HepG2 (cell line): Measurements from ENCODE around the gene SCRT2. TPM values are rescaled to one million over a fixed set of nuclear protein-coding genes. Genes with fewer than 3 reads are reported as not detected.

Experiments
- BRCA1 ChIP-seq: sonication (generic); formaldehyde crosslinking; IDR thresholded peaks from 2 replicates; pipeline ENCODE4 v1.4.0; 2020; ENCODE audit warnings: missing genetic modification reagents
- CAMTA2 ChIP-seq: sonication (generic); formaldehyde crosslinking; IDR thresholded peaks from 2 replicates; pipeline ENCODE4 v1.4.0; 2020; ENCODE audit warnings: mild to moderate bottlenecking, missing genetic modification reagents, borderline replicate concordance
- CENPX ChIP-seq: sonication (generic); formaldehyde crosslinking; IDR thresholded peaks from 2 replicates; pipeline ENCODE4 v1.9.0; 2021; ENCODE audit warnings: mild to moderate bottlenecking, missing genetic modification reagents, moderate library complexity
- GPN1 ChIP-seq: sonication (generic); formaldehyde crosslinking; IDR thresholded peaks from 2 replicates; pipeline ENCODE4 v1.5.1; 2020; ENCODE audit warnings: missing genetic modification reagents, borderline replicate concordance
- MIER2 ChIP-seq: IDR thresholded peaks from 2 replicates; pipeline ENCODE4 v1.6.1; 2016; ENCODE audit warnings: missing biosample characterization, missing genetic modification reagents
- RARG ChIP-seq: sonication (generic); formaldehyde crosslinking; IDR thresholded peaks from 2 replicates; pipeline ENCODE4 v1.4.0; 2020; ENCODE audit warnings: low read depth, mild to moderate bottlenecking, missing genetic modification reagents
- SIX4 ChIP-seq: sonication (generic); formaldehyde crosslinking; IDR thresholded peaks from 2 replicates; pipeline ENCODE4 v1.4.0; 2020; ENCODE audit warnings: missing genetic modification reagents
- SP2 ChIP-seq: sonication (generic); formaldehyde crosslinking; IDR thresholded peaks from 2 replicates; pipeline ENCODE4 v1.5.1; 2020; ENCODE audit warnings: mild to moderate bottlenecking, missing genetic modification reagents
- TFDP1 ChIP-seq: IDR thresholded peaks from 2 replicates; pipeline ENCODE4 v1.6.1; 2016; ENCODE audit warnings: missing compliant biosample characterization, missing genetic modification reagents, borderline replicate concordance
- ZKSCAN8 ChIP-seq: IDR thresholded peaks from 2 replicates; pipeline ENCODE4 v1.6.1; 2016; ENCODE audit warnings: borderline replicate concordance, missing genetic modification reagents, missing compliant biosample characterization
- ZNF207 ChIP-seq: fragments of 450-650 bp; IDR thresholded peaks from 2 replicates; pipeline ENCODE4 v1.6.1; 2016; ENCODE audit warnings: antibody characterized with exemption, borderline replicate concordance
- ZNF264 ChIP-seq: sonication (generic); formaldehyde crosslinking; IDR thresholded peaks from 2 replicates; pipeline ENCODE4 v1.4.0; 2020; ENCODE audit warnings: missing genetic modification reagents
- ZNF615 ChIP-seq: sonication (generic); formaldehyde crosslinking; IDR thresholded peaks from 2 replicates; pipeline ENCODE4 v1.5.0; 2020; ENCODE audit warnings: mild to moderate bottlenecking, missing genetic modification reagents, borderline replicate concordance
- ZNF878 ChIP-seq: sonication (generic); formaldehyde crosslinking; IDR thresholded peaks from 2 replicates; pipeline ENCODE4 v1.8.1; 2023; ENCODE audit warnings: mild to moderate bottlenecking, missing genetic modification reagents, moderate library complexity
- polyA plus RNA-seq, 8 experiments: library from polyadenylated mRNA; depleted of rRNA in 3 of 8; stranded (reverse) in 7 of 8; unstranded in 1 of 8; fragments of >200 nt; fragmentation: Illumina TruSeq in 4 of 8; extraction: Trizol in 4 of 8; gene quantifications; 2 replicates each; pipeline versions ENCODE4 v1.2.1 to v1.2.3, GENCODE V29; 2011 to 2016; ENCODE audit warnings: low read depth in 4 of 8, missing spikeins in 1 of 8, mixed read lengths in 1 of 8; ENCODE audit not compliant: insufficient read depth in 1 of 8
- total RNA-seq, 5 experiments: library from RNA; depleted of rRNA; stranded (reverse); fragments of >200 nt; fragmentation: Illumina TruSeq; extraction: Trizol; gene quantifications; 2 replicates each; pipeline ENCODE4 v1.2.3, GENCODE V29; 2016; ENCODE audit warnings: low read depth in 1 of 5
- TF ChIP-seq, protein P1 (sequence below): sonication (generic); formaldehyde crosslinking; IDR thresholded peaks from 2 replicates; pipeline ENCODE4 v1.5.0; 2020; ENCODE audit warnings: mild to moderate bottlenecking, missing genetic modification reagents, borderline replicate concordance
- TF ChIP-seq, protein P2 (sequence below): sonication (generic); formaldehyde crosslinking; IDR thresholded peaks from 2 replicates; pipeline ENCODE4 v1.5.0; 2020; ENCODE audit warnings: missing genetic modification reagents
- TF ChIP-seq, protein P3 (sequence below): sonication (generic); formaldehyde crosslinking; IDR thresholded peaks from 2 replicates; pipeline ENCODE4 v1.4.0; 2020; ENCODE audit warnings: missing genetic modification reagents

The SCRT2 gene
- total and polyA plus RNA-seq, 2 of the 13 experiments (the other 11 are each of a cell fraction or from before 2014, with no cell fraction given): not detected

DNA sequence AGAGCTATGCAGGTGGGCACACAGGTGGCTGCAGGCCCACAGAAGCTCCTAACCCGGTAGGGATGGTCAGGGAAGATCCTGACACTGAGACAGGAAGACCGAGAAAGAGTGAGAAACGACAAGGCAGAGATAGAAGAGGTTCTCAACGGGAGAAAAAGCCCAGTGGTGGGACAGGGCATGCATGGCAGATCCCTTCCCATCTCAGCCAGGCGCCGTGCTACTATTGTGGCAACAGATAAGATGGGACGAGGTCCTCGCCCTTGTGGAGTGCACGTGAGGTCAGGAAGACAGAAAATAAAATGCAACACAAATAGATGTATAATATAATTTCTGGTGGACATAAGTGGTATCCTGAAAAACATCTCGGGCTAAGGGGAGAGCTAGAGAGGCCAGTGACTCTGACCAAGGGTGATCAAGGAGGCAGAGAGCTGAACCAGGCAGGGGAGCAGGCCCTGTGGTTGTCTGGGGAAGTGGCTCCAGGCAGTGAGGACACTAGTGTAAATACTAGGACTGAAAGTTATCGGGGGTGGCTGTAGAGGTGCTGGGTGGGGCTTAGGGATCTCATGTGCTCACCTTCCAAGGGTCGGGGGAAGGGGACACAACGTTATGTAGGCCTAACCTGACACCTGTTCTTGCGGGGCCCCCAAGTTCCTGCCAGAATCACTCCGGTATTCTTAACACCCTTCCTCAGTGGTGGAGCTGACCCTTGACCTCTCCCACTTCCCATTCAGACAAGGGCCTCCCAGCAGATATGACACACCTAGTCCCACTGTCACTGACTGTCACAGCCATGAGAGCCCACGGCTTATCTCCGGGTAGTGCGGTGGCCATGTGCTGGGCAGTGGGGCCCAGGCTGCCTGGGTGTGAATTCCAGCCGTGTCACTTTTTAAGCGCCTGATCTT, 23.6 kb downstream of the SCRT2 start (continued):
- TF ChIP-seq, protein P1, sequence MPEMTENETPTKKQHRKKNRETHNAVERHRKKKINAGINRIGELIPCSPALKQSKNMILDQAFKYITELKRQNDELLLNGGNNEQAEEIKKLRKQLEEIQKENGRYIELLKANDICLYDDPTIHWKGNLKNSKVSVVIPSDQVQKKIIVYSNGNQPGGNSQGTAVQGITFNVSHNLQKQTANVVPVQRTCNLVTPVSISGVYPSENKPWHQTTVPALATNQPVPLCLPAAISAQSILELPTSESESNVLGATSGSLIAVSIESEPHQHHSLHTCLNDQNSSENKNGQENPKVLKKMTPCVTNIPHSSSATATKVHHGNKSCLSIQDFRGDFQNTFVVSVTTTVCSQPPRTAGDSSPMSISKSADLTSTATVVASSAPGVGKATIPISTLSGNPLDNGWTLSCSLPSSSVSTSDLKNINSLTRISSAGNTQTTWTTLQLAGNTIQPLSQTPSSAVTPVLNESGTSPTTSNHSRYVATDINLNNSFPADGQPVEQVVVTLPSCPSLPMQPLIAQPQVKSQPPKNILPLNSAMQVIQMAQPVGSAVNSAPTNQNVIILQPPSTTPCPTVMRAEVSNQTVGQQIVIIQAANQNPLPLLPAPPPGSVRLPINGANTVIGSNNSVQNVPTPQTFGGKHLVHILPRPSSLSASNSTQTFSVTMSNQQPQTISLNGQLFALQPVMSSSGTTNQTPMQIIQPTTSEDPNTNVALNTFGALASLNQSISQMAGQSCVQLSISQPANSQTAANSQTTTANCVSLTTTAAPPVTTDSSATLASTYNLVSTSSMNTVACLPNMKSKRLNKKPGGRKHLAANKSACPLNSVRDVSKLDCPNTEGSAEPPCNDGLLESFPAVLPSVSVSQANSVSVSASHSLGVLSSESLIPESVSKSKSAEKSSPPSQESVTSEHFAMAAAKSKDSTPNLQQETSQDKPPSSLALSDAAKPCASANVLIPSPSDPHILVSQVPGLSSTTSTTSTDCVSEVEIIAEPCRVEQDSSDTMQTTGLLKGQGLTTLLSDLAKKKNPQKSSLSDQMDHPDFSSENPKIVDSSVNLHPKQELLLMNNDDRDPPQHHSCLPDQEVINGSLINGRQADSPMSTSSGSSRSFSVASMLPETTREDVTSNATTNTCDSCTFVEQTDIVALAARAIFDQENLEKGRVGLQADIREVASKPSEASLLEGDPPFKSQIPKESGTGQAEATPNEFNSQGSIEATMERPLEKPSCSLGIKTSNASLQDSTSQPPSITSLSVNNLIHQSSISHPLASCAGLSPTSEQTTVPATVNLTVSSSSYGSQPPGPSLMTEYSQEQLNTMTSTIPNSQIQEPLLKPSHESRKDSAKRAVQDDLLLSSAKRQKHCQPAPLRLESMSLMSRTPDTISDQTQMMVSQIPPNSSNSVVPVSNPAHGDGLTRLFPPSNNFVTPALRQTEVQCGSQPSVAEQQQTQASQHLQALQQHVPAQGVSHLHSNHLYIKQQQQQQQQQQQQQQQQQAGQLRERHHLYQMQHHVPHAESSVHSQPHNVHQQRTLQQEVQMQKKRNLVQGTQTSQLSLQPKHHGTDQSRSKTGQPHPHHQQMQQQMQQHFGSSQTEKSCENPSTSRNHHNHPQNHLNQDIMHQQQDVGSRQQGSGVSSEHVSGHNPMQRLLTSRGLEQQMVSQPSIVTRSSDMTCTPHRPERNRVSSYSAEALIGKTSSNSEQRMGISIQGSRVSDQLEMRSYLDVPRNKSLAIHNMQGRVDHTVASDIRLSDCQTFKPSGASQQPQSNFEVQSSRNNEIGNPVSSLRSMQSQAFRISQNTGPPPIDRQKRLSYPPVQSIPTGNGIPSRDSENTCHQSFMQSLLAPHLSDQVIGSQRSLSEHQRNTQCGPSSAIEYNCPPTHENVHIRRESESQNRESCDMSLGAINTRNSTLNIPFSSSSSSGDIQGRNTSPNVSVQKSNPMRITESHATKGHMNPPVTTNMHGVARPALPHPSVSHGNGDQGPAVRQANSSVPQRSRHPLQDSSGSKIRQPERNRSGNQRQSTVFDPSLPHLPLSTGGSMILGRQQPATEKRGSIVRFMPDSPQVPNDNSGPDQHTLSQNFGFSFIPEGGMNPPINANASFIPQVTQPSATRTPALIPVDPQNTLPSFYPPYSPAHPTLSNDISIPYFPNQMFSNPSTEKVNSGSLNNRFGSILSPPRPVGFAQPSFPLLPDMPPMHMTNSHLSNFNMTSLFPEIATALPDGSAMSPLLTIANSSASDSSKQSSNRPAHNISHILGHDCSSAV (CRISPR knock-in tag): 0 out of 2 replicates have a peak, but pooled peaks have one; percentile 39
- TF ChIP-seq ZKSCAN8 (CRISPR knock-in tag): no peak
- no peak for TF ChIP-seq SIX4 (CRISPR knock-in tag)
- no peak for TF ChIP-seq CENPX
- TF ChIP-seq, protein P2, sequence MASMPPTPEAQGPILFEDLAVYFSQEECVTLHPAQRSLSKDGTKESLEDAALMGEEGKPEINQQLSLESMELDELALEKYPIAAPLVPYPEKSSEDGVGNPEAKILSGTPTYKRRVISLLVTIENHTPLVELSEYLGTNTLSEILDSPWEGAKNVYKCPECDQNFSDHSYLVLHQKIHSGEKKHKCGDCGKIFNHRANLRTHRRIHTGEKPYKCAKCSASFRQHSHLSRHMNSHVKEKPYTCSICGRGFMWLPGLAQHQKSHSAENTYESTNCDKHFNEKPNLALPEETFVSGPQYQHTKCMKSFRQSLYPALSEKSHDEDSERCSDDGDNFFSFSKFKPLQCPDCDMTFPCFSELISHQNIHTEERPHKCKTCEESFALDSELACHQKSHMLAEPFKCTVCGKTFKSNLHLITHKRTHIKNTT: no peak
- no peak for TF ChIP-seq MIER2 (CRISPR knock-in tag)
- TF ChIP-seq, protein P3, sequence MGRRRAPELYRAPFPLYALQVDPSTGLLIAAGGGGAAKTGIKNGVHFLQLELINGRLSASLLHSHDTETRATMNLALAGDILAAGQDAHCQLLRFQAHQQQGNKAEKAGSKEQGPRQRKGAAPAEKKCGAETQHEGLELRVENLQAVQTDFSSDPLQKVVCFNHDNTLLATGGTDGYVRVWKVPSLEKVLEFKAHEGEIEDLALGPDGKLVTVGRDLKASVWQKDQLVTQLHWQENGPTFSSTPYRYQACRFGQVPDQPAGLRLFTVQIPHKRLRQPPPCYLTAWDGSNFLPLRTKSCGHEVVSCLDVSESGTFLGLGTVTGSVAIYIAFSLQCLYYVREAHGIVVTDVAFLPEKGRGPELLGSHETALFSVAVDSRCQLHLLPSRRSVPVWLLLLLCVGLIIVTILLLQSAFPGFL (CRISPR knock-in tag): no peak
- no peak for TF ChIP-seq ZNF207
- TF ChIP-seq CAMTA2 (CRISPR knock-in tag): no peak
- peak; percentile 2; the same call in 1 of the 2 replicates for TF ChIP-seq TFDP1 (CRISPR knock-in tag)
- no peak for TF ChIP-seq GPN1 (CRISPR knock-in tag)
- TF ChIP-seq ZNF264 (CRISPR knock-in tag): 0 out of 2 replicates have a peak, but pooled peaks have one; percentile 34
- no peak for TF ChIP-seq BRCA1 (CRISPR knock-in tag)
- TF ChIP-seq ZNF878 (CRISPR knock-in tag): no peak
- TF ChIP-seq RARG: no peak
- TF ChIP-seq SP2: no peak
- no peak for TF ChIP-seq ZNF615 (CRISPR knock-in tag)
